ENCODE results near the gene MYH3. TPM values are rescaled to one million over a fixed set of nuclear protein-coding genes. Genes with fewer than 3 reads are reported as not detected.

Gene MYH3
- total RNA-seq, 4 donors from 2014 or later: 0.82 to 4.0 (median 2.4) TPM

GRCh38 chr17:10683853-10684252 is 26.7 kb upstream of the MYH3 start:
- no peak for TF ChIP-seq CTCF (IDR thresholded peaks at IDR 0.05; ENCODE audit: low read depth)

GRCh38 chr17:10681866-10682446 is 24.8 kb upstream of the MYH3 start:
- TF ChIP-seq CTCF (IDR thresholded peaks at IDR 0.05; ENCODE audit: low read depth): no peak

GRCh38 chr17:10674704-10675103 is 17.6 kb upstream of the MYH3 start:
- no peak for TF ChIP-seq CTCF (IDR thresholded peaks at IDR 0.05; ENCODE audit: low read depth)

GRCh38 chr17:10673312-10673711 is 16.2 kb upstream of the MYH3 start:
- TF ChIP-seq CTCF (IDR thresholded peaks at IDR 0.05; ENCODE audit: low read depth): no peak

- TF ChIP-seq CTCF (IDR thresholded peaks at IDR 0.05; ENCODE audit: low read depth): no peak
Measured at GRCh38 chr17:10668775-10669174, 11.7 kb upstream of the MYH3 start.

- TF ChIP-seq CTCF (IDR thresholded peaks at IDR 0.05; ENCODE audit: low read depth): no peak
Measured at GRCh38 chr17:10666906-10667305, 9.8 kb upstream of the MYH3 start.

GRCh38 chr17:10664571-10664970 is 7.5 kb upstream of the MYH3 start:
- TF ChIP-seq CTCF (IDR thresholded peaks at IDR 0.05; ENCODE audit: low read depth): no peak

Data from subcutaneous adipose tissue (tissue), 4 donors.